Suppressor macrophage treated with lipopolysaccharide for 1 hour (primary cell): ENCODE results near the gene GIGYF2.
"Not testable (repeated sequence)": the region's sequence is repeated elsewhere in the genome, so short reads cannot be mapped to it uniquely, and the experiment has no call there.

Source experiments
- DNase-seq, 3 donors: peaks; one replicate each; pipeline ENCODE4 v3.0.0-alpha.2; 2020 to 2022

The GIGYF2 gene

GRCh38 chr2:232831496-232831895 lies 134.4 kb downstream of the GIGYF2 start:
- DNase-seq = no peak

GRCh38 chr2:232833830-232834229 lies 136.7 kb downstream of the GIGYF2 start:
- DNase-seq = no peak

GRCh38 chr2:232835687-232836208 lies 138.6 kb downstream of the GIGYF2 start:
- DNase-seq = no peak

GRCh38 chr2:232836934-232837333 lies 139.8 kb downstream of the GIGYF2 start:
- no peak for DNase-seq

GRCh38 chr2:232838406-232838874 lies 141.3 kb downstream of the GIGYF2 start:
- peak in 1 of 3 donors; percentile 23 for DNase-seq

GRCh38 chr2:232839411-232840079 lies 142.4 kb downstream of the GIGYF2 start:
- peak; percentile 72 to 82 (median 79) for DNase-seq

- DNase-seq = peak in 2 of 3 donors; percentile 16 to 17
These were observed 145.6 kb downstream of the GIGYF2 start for GRCh38 chr2:232842689-232843088.

- DNase-seq = no peak
These were observed 146.7 kb downstream of the GIGYF2 start for GRCh38 chr2:232843834-232844233.

- DNase-seq = no peak
These were observed 148.9 kb downstream of the GIGYF2 start for GRCh38 chr2:232846055-232846454.

GRCh38 chr2:232850039-232850438 lies 152.9 kb downstream of the GIGYF2 start:
- DNase-seq = no peak

GRCh38 chr2:232852081-232852480 lies 154.9 kb downstream of the GIGYF2 start:
- DNase-seq = not testable (repeated sequence)

GRCh38 chr2:232852676-232853075 lies 155.5 kb downstream of the GIGYF2 start:
- DNase-seq = no peak

GRCh38 chr2:232854082-232854481 lies 157.0 kb downstream of the GIGYF2 start:
- DNase-seq = peak in 2 of 3 donors; percentile 42 to 45

GRCh38 chr2:232857158-232857563 lies 160.0 kb downstream of the GIGYF2 start:
- no peak for DNase-seq

- no peak for DNase-seq
These were observed 162.3 kb downstream of the GIGYF2 start for GRCh38 chr2:232859385-232859916.

- DNase-seq = no peak
These were observed 163.6 kb downstream of the GIGYF2 start for GRCh38 chr2:232860593-232861241.

GRCh38 chr2:232861353-232861752 lies 164.2 kb downstream of the GIGYF2 start:
- DNase-seq = no peak

GRCh38 chr2:232863996-232864395 lies 166.9 kb downstream of the GIGYF2 start:
- no peak for DNase-seq

- no peak for DNase-seq
These were observed 168.0 kb downstream of the GIGYF2 start for GRCh38 chr2:232865165-232865564.

- DNase-seq = no peak
These were observed 169.0 kb downstream of the GIGYF2 start for GRCh38 chr2:232866104-232866503.

- DNase-seq = no peak
These were observed 172.2 kb downstream of the GIGYF2 start for GRCh38 chr2:232869138-232870017.

- no peak for DNase-seq
These were observed 173.1 kb downstream of the GIGYF2 start, which contains the start of gene SNORC for GRCh38 chr2:232870018-232870765. Gene SNORC (plus strand): TSS chr2:232870264. CDS start chr2:232870342, 78 bp downstream.
